ENCODE data around the gene SRXN1.

- TF ChIP-seq CTCF (IDR thresholded peaks at IDR 0.05; ENCODE audit: low read length) = peak; percentile 97
- TF ChIP-seq EZH2 (IDR thresholded peaks at IDR 0.05; ENCODE audit: borderline replicate concordance, low read length) = no peak
Observed at GRCh38 chr20:667351-668034, 14.5 kb upstream of the SRXN1 start.

Measured in OCI-LY1 (cell line).